GM18526 (cell line): ENCODE results near the gene WEE1.
A peak's percentile ranks its signal among the peaks of the same experiment; 100 is the strongest.

Source experiments
- POLR2A ChIP-seq: IDR thresholded peaks from 3 replicates; pipeline ENCODE4 v1.6.1; 2011; ENCODE audit not compliant: insufficient read length; ENCODE audit errors: extremely low read depth

Gene WEE1

GRCh38 chr11:9606809-9607510 lies 33.5 kb downstream of the WEE1 start:
- no peak for TF ChIP-seq POLR2A

- no peak for TF ChIP-seq POLR2A
These were observed 34.0 kb downstream of the WEE1 start for GRCh38 chr11:9607511-9607899.

- TF ChIP-seq POLR2A: no peak
These were observed 35.7 kb downstream of the WEE1 start for GRCh38 chr11:9609002-9609759.

- TF ChIP-seq POLR2A: no peak
These were observed 36.4 kb downstream of the WEE1 start for GRCh38 chr11:9609841-9610240.

- no peak for TF ChIP-seq POLR2A
These were observed 39.8 kb downstream of the WEE1 start for GRCh38 chr11:9613118-9613829.

GRCh38 chr11:9613830-9614762 lies 40.6 kb downstream of the WEE1 start:
- peak; percentile 41 for TF ChIP-seq POLR2A

GRCh38 chr11:9615031-9615451 lies 41.6 kb downstream of the WEE1 start:
- no peak for TF ChIP-seq POLR2A

GRCh38 chr11:9616042-9616675 lies 42.7 kb downstream of the WEE1 start:
- TF ChIP-seq POLR2A: no peak

GRCh38 chr11:9616858-9617257 lies 43.4 kb downstream of the WEE1 start:
- no peak for TF ChIP-seq POLR2A

- TF ChIP-seq POLR2A: no peak
These were observed 44.5 kb downstream of the WEE1 start for GRCh38 chr11:9617940-9618339.

- no peak for TF ChIP-seq POLR2A
These were observed 45.5 kb downstream of the WEE1 start for GRCh38 chr11:9619004-9619403.

GRCh38 chr11:9619971-9620370 lies 46.5 kb downstream of the WEE1 start:
- TF ChIP-seq POLR2A: no peak

- TF ChIP-seq POLR2A: no peak
These were observed 51.0 kb downstream of the WEE1 start for GRCh38 chr11:9624448-9624847.

- TF ChIP-seq POLR2A: no peak
These were observed 51.7 kb downstream of the WEE1 start for GRCh38 chr11:9625162-9625561.
